ENCODE results near the gene FYB2.

The FYB2 gene

DNA sequence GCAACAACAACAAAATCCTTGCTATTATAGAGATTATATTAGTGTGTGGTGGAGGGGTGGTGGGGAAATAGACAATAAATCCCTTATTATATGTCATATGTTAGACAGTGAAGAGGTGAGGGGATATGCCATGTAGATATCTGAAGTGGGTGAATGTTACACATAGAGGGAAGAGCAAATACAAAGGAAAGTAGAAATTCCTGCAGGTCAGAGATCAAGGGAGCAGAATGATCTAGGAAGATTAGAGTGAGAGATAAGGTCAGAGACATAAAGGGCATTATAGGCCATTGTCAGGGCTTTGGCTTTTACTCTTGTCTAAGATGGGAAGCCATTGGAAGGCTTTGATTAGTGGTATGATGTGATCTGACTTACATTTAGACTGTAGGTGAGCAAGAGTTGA is 135.6 kb downstream of the FYB2 start:
- H3K4me3 ChIP-seq (ENCODE audit: control insufficient read depth in 1 of 7, extremely low read depth in 1 of 7, insufficient read depth in 4 of 7, low read depth in 2 of 7, low read length in 6 of 7) = no peak overlapping the region
- DNase-seq = no peak
- ChIA-PET CTCF (no interaction called here), POLR2A (no interaction called here)
- H3K27me3 ChIP-seq (replicated peaks in 2 of 5; ENCODE audit: control insufficient read depth in 4 of 5, insufficient read depth in 5 of 5, low read length in 4 of 5) = no peaks in the 10 kb centered on the region
- no peaks in the 10 kb centered on the region for H3K36me3 ChIP-seq (ENCODE audit: control insufficient read depth in 4 of 4, insufficient read depth in 4 of 4, low read length in 3 of 4)
- no peaks in the 10 kb centered on the region for H3K9me3 ChIP-seq (ENCODE audit: control extremely low read depth in 1 of 5, control insufficient read depth in 4 of 5, insufficient read depth in 2 of 5, low read depth in 1 of 5, low read length in 4 of 5)
- no peaks in the 10 kb centered on the region for H3K4me1 ChIP-seq (ENCODE audit: control extremely low read depth in 1 of 4, control insufficient read depth in 4 of 4, insufficient read depth in 4 of 4, low read length in 3 of 4)
- H3K27ac ChIP-seq (ENCODE audit: insufficient read depth in 1 of 2, low read depth in 1 of 2, low read length in 2 of 2, poor library complexity in 1 of 2, severe bottlenecking in 2 of 2) = no peak overlapping the region

DNA sequence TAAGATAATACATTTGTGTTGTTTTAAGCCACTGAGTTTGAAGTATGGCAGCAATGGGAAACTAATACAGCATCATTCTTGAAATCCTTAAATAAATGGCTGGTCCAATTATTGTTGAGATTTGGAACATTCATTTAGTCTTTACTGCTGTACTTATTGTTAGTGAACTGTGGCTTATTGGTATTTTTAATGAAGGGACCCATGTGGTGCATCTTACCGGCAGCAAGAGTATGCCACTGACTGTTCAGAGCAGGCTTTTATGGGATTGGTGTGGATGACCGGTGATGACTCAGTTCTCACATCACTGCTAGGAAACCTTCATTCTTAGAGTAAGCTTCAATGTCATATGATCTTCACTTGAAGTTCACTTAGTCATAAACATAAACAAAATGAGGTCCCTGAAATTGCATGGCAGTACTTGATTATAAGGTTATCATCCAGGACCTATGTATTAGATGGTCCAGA is 142.6 kb downstream of the FYB2 start:
- Histone ChIP-seq H3K4me3 (ENCODE audit: control insufficient read depth in 1 of 7, extremely low read depth in 1 of 7, insufficient read depth in 4 of 7, low read depth in 2 of 7, low read length in 6 of 7) (no peak overlapping the region), H3K36me3 (ENCODE audit: control insufficient read depth in 4 of 4, insufficient read depth in 4 of 4, low read length in 3 of 4) (no peaks in the 10 kb centered on the region), H3K4me1 (ENCODE audit: control extremely low read depth in 1 of 4, control insufficient read depth in 4 of 4, insufficient read depth in 4 of 4, low read length in 3 of 4) (no peaks in the 10 kb centered on the region), H3K27me3 (replicated peaks in 2 of 5; ENCODE audit: control insufficient read depth in 4 of 5, insufficient read depth in 5 of 5, low read length in 4 of 5) (no peaks in the 10 kb centered on the region), H3K27ac (ENCODE audit: insufficient read depth in 1 of 2, low read depth in 1 of 2, low read length in 2 of 2, poor library complexity in 1 of 2, severe bottlenecking in 2 of 2) (no peak overlapping the region), H3K9me3 (ENCODE audit: control extremely low read depth in 1 of 5, control insufficient read depth in 4 of 5, insufficient read depth in 2 of 5, low read depth in 1 of 5, low read length in 4 of 5) (no peaks in the 10 kb centered on the region)
- no CpG with 5 or more reads among the region's 2 CpGs for WGBS (ENCODE audit: insufficient coverage)
- POLR2A ChIA-PET = no interaction called here
- CTCF ChIA-PET = interaction anchor here (0.6 kb wide), 1 partner anchor 33 kb away, joined by 3 read pairs; no protein-coding TSS in a partner anchor
- DNase-seq = no peak

DNA sequence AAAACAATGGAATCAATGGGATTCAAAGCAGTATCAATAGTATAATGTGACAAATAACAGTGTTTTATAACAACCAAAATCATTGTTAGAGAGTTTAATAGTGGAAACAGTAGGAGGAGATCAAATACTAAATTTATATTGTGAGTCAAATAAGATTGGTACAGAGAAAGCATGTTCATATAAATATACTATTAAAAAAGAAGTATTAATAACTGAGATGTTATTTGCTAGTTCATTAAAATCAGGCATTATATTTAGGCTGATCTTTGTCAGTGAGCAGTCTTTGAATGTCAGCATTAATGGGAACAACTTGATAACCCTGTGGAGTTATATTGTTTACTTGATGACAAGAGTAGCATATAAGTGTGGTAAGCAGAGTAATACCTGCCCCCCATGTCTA is 143.4 kb downstream of the FYB2 start:
- Histone ChIP-seq H3K36me3 (ENCODE audit: control insufficient read depth in 4 of 4, insufficient read depth in 4 of 4, low read length in 3 of 4) (no peaks in the 10 kb centered on the region), H3K27ac (ENCODE audit: insufficient read depth in 1 of 2, low read depth in 1 of 2, low read length in 2 of 2, poor library complexity in 1 of 2, severe bottlenecking in 2 of 2) (no peak overlapping the region), H3K27me3 (replicated peaks in 2 of 5; ENCODE audit: control insufficient read depth in 4 of 5, insufficient read depth in 5 of 5, low read length in 4 of 5) (peaks cover 0 to 3% (median 0%) of the 10 kb centered on the region in 5 experiments), H3K4me1 (ENCODE audit: control extremely low read depth in 1 of 4, control insufficient read depth in 4 of 4, insufficient read depth in 4 of 4, low read length in 3 of 4) (no peaks in the 10 kb centered on the region), H3K9me3 (ENCODE audit: control extremely low read depth in 1 of 5, control insufficient read depth in 4 of 5, insufficient read depth in 2 of 5, low read depth in 1 of 5, low read length in 4 of 5) (no peaks in the 10 kb centered on the region), H3K4me3 (ENCODE audit: control insufficient read depth in 1 of 7, extremely low read depth in 1 of 7, insufficient read depth in 4 of 7, low read depth in 2 of 7, low read length in 6 of 7) (no peak overlapping the region)
- DNase-seq = no peak
- ChIA-PET POLR2A (no interaction called here), CTCF (no interaction called here)

DNA sequence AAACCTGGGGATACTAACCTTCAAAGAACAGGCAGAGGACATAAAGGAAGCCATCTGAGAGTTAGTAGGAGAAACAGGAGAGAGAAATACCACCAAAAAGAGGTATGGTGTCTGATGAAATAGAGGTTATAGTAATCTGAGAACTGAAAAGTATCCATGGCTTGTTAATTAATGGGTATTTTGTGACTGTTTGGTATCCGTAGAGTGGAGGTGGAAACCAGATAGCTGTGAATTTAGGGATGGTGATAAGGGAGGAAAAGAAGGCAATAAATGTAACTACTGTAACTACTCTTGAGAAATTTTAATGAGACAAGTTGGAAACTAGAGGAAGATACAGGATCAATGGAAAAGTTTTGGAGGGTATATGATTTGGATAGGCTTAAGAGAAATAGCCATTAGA is 146.6 kb downstream of the FYB2 start:
- peaks cover 0 to 3% (median 0%) of the 10 kb centered on the region in 5 experiments for H3K27me3 ChIP-seq (replicated peaks in 2 of 5; ENCODE audit: control insufficient read depth in 4 of 5, insufficient read depth in 5 of 5, low read length in 4 of 5)
- H3K4me3 ChIP-seq (ENCODE audit: control insufficient read depth in 1 of 7, extremely low read depth in 1 of 7, insufficient read depth in 4 of 7, low read depth in 2 of 7, low read length in 6 of 7) = no peak overlapping the region
- 75% methylated on average over 1 of the region's 1 CpG for WGBS (ENCODE audit: insufficient coverage)
- ChIA-PET CTCF (no interaction called here), POLR2A (no interaction called here)
- H3K27ac ChIP-seq (ENCODE audit: insufficient read depth in 1 of 2, low read depth in 1 of 2, low read length in 2 of 2, poor library complexity in 1 of 2, severe bottlenecking in 2 of 2) = no peak overlapping the region
- DNase-seq = no peak
- H3K4me1 ChIP-seq (ENCODE audit: control extremely low read depth in 1 of 4, control insufficient read depth in 4 of 4, insufficient read depth in 4 of 4, low read length in 3 of 4) = no peaks in the 10 kb centered on the region
- no peaks in the 10 kb centered on the region for H3K9me3 ChIP-seq (ENCODE audit: control extremely low read depth in 1 of 5, control insufficient read depth in 4 of 5, insufficient read depth in 2 of 5, low read depth in 1 of 5, low read length in 4 of 5)
- no peaks in the 10 kb centered on the region for H3K36me3 ChIP-seq (ENCODE audit: control insufficient read depth in 4 of 4, insufficient read depth in 4 of 4, low read length in 3 of 4)

DNA sequence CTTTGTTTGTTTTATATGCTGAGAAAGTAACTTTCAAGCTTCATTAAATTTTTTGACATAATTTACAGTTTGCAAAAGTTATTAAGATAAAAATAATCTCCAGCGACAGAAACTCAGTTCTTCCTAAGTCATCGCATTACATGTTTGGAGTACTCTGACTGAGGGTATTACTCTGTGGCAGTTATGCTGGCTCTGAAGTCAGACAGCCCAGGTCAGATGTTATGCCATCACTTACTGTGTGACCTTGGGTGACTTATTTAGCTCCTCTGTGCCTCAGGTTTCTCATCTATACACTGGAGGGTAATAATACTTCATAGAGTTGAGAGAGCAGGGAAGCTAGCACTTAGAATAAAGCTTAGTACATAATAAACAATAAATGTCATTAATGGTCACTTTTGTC is 147.7 kb downstream of the FYB2 start:
- WGBS (ENCODE audit: insufficient coverage) = 100% methylated on average over 2 of the region's 2 CpGs
- H3K4me3 ChIP-seq (ENCODE audit: control insufficient read depth in 1 of 7, extremely low read depth in 1 of 7, insufficient read depth in 4 of 7, low read depth in 2 of 7, low read length in 6 of 7) = no peak overlapping the region
- H3K9me3 ChIP-seq (ENCODE audit: control extremely low read depth in 1 of 5, control insufficient read depth in 4 of 5, insufficient read depth in 2 of 5, low read depth in 1 of 5, low read length in 4 of 5) = no peaks in the 10 kb centered on the region
- DNase-seq = no peak
- no peaks in the 10 kb centered on the region for H3K4me1 ChIP-seq (ENCODE audit: control extremely low read depth in 1 of 4, control insufficient read depth in 4 of 4, insufficient read depth in 4 of 4, low read length in 3 of 4)
- CTCF ChIA-PET = no interaction called here
- peaks cover 0 to 3% (median 0%) of the 10 kb centered on the region in 5 experiments for H3K27me3 ChIP-seq (replicated peaks in 2 of 5; ENCODE audit: control insufficient read depth in 4 of 5, insufficient read depth in 5 of 5, low read length in 4 of 5)
- POLR2A ChIA-PET = no interaction called here
- no peaks in the 10 kb centered on the region for H3K36me3 ChIP-seq (ENCODE audit: control insufficient read depth in 4 of 4, insufficient read depth in 4 of 4, low read length in 3 of 4)
- H3K27ac ChIP-seq (ENCODE audit: insufficient read depth in 1 of 2, low read depth in 1 of 2, low read length in 2 of 2, poor library complexity in 1 of 2, severe bottlenecking in 2 of 2) = no peak overlapping the region

DNA sequence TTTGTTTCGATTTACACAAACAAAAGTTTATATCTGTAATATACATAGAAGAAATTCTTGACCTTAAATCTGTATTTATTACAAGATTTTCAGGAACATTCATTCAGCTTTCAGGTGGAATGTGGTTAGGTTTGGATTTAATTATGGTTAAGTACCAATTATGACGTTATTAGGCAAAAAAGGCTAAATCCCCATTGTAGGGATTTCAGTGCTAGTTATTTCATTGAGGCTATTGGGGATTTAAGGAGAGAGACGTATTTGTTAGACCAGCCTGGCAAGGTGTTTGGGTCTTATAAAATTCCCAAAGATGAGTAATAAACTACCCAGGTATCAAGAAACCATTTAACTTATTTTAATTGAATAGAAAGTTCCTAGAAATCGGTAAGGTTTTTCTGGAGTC is 148.1 kb downstream of the FYB2 start:
- CTCF ChIA-PET = no interaction called here
- no peak overlapping the region for H3K4me3 ChIP-seq (ENCODE audit: control insufficient read depth in 1 of 7, extremely low read depth in 1 of 7, insufficient read depth in 4 of 7, low read depth in 2 of 7, low read length in 6 of 7)
- no peaks in the 10 kb centered on the region for H3K9me3 ChIP-seq (ENCODE audit: control extremely low read depth in 1 of 5, control insufficient read depth in 4 of 5, insufficient read depth in 2 of 5, low read depth in 1 of 5, low read length in 4 of 5)
- H3K27ac ChIP-seq (ENCODE audit: insufficient read depth in 1 of 2, low read depth in 1 of 2, low read length in 2 of 2, poor library complexity in 1 of 2, severe bottlenecking in 2 of 2) = no peak overlapping the region
- DNase-seq = no peak
- no peaks in the 10 kb centered on the region for H3K4me1 ChIP-seq (ENCODE audit: control extremely low read depth in 1 of 4, control insufficient read depth in 4 of 4, insufficient read depth in 4 of 4, low read length in 3 of 4)
- no peaks in the 10 kb centered on the region for H3K36me3 ChIP-seq (ENCODE audit: control insufficient read depth in 4 of 4, insufficient read depth in 4 of 4, low read length in 3 of 4)
- POLR2A ChIA-PET = no interaction called here
- 100% methylated on average over 1 of the region's 4 CpGs for WGBS (ENCODE audit: insufficient coverage)
- H3K27me3 ChIP-seq (replicated peaks in 2 of 5; ENCODE audit: control insufficient read depth in 4 of 5, insufficient read depth in 5 of 5, low read length in 4 of 5) = peaks cover 0 to 3% (median 0%) of the 10 kb centered on the region in 5 experiments

DNA sequence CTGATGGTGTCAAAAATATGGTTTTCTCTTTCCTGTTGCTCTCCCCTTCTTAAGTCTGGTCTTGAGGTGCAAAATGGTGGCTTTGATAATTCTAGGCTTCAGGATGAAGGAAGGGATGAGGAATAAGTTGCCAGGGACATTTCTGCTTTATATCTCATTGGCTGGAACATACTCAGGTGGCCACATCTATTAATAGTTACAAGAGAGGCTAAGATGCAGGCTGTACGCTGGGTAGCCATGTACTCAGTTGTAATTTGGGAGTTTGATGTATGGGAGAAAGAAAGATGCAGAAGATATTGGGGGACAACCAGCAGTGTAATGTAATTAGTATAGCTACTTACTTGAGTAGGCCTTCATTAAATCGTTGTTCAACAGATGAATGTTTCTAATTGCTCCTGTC is 148.9 kb downstream of the FYB2 start:
- Histone ChIP-seq H3K9me3 (ENCODE audit: control extremely low read depth in 1 of 5, control insufficient read depth in 4 of 5, insufficient read depth in 2 of 5, low read depth in 1 of 5, low read length in 4 of 5) (no peaks in the 10 kb centered on the region), H3K27ac (ENCODE audit: insufficient read depth in 1 of 2, low read depth in 1 of 2, low read length in 2 of 2, poor library complexity in 1 of 2, severe bottlenecking in 2 of 2) (no peak overlapping the region), H3K4me3 (ENCODE audit: control insufficient read depth in 1 of 7, extremely low read depth in 1 of 7, insufficient read depth in 4 of 7, low read depth in 2 of 7, low read length in 6 of 7) (no peak overlapping the region), H3K27me3 (replicated peaks in 2 of 5; ENCODE audit: control insufficient read depth in 4 of 5, insufficient read depth in 5 of 5, low read length in 4 of 5) (peaks cover 0 to 3% (median 0%) of the 10 kb centered on the region in 5 experiments), H3K4me1 (ENCODE audit: control extremely low read depth in 1 of 4, control insufficient read depth in 4 of 4, insufficient read depth in 4 of 4, low read length in 3 of 4) (no peaks in the 10 kb centered on the region), H3K36me3 (ENCODE audit: control insufficient read depth in 4 of 4, insufficient read depth in 4 of 4, low read length in 3 of 4) (no peaks in the 10 kb centered on the region)
- CTCF ChIA-PET = no interaction called here
- POLR2A ChIA-PET = no interaction called here
- WGBS (ENCODE audit: insufficient coverage) = 50% methylated on average over 2 of the region's 2 CpGs
- DNase-seq = no peak

Measured in common myeloid progenitor, CD34-positive (primary cell).